Measurements from ENCODE around the gene PRPF19. TPM values are rescaled to one million over a fixed set of nuclear protein-coding genes. Genes with fewer than 3 reads are reported as not detected.

Gene PRPF19
- total and polyA plus RNA-seq, 9 of the 15 experiments (the other 6 are each of a cell fraction or from before 2014, with no cell fraction given), result 9.4 to 212 (median 73.2) TPM

DNA sequence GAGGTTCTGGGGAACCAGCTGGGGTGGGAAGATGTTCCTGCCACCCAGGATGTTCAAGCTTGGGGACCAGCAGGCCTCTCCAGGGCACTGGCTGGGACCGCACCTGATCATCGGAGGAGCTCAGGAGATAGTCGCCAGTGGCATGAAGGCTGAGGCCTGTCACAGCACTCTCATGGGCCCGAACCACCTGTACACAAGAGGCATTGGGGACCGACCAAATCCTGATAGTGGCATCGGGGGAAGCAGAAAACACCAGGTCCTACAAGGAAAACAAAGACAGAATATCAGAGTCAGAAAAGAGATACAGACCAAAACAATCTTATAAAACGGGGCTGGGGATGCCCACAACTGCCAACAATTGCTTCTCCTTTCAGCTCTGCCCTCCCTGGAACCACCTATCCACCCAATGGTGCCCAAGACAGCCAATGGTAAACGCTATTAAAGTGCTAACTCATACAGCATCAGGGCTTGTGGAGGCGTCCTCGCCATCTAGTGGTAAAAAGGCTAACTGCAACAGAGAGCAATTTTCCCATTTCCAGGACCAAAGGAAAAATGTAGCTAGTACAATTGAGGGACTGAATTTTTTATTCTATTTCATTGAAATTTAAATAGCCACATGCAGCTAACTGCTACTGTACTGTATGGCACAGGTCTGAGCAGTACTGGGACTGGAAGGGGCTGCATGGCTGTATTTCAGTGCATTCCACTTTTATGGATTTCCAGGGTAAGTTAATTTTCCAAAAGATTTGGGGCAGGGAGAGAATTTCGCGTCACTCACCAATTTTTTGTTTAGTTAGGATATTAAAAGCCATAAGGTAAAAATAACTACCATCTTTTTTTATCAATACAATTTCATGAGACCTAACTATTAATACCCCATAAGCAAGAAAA, 7.1 kb downstream of the PRPF19 start (continued):
- TF ChIP-seq, protein P1, sequence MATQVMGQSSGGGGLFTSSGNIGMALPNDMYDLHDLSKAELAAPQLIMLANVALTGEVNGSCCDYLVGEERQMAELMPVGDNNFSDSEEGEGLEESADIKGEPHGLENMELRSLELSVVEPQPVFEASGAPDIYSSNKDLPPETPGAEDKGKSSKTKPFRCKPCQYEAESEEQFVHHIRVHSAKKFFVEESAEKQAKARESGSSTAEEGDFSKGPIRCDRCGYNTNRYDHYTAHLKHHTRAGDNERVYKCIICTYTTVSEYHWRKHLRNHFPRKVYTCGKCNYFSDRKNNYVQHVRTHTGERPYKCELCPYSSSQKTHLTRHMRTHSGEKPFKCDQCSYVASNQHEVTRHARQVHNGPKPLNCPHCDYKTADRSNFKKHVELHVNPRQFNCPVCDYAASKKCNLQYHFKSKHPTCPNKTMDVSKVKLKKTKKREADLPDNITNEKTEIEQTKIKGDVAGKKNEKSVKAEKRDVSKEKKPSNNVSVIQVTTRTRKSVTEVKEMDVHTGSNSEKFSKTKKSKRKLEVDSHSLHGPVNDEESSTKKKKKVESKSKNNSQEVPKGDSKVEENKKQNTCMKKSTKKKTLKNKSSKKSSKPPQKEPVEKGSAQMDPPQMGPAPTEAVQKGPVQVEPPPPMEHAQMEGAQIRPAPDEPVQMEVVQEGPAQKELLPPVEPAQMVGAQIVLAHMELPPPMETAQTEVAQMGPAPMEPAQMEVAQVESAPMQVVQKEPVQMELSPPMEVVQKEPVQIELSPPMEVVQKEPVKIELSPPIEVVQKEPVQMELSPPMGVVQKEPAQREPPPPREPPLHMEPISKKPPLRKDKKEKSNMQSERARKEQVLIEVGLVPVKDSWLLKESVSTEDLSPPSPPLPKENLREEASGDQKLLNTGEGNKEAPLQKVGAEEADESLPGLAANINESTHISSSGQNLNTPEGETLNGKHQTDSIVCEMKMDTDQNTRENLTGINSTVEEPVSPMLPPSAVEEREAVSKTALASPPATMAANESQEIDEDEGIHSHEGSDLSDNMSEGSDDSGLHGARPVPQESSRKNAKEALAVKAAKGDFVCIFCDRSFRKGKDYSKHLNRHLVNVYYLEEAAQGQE (IDR thresholded peaks at IDR 0.05; ENCODE audit: borderline replicate concordance), result peak; percentile 74; the same call in 1 of the 2 replicates
- TF ChIP-seq, protein P1 (CRISPR knock-in tag; IDR thresholded peaks at IDR 0.05; ENCODE audit: low read depth), result no peak
- TF ChIP-seq HMGN3 (IDR thresholded peaks at IDR 0.05; ENCODE audit: borderline replicate concordance, extremely low read depth, insufficient read length, low read depth, low read length) (no peak), ILF3 (IDR thresholded peaks at IDR 0.05; ENCODE audit: borderline replicate concordance) (no peak), ZNF780A (CRISPR knock-in tag; IDR thresholded peaks at IDR 0.05) (no peak), ZNF76 (CRISPR knock-in tag; IDR thresholded peaks at IDR 0.05; ENCODE audit: borderline replicate concordance) (no peak), SOX6 (IDR thresholded peaks at IDR 0.05) (no peak), SMAD3 (CRISPR knock-in tag; conservative IDR thresholded peaks at IDR 0.05) (no peak), ZNF589 (CRISPR knock-in tag; IDR thresholded peaks at IDR 0.05; ENCODE audit: low read depth) (no peak), RFX5 (IDR thresholded peaks at IDR 0.05; ENCODE audit: low read depth, low read length) (no peak), TRIM25 (IDR thresholded peaks at IDR 0.05; ENCODE audit: borderline replicate concordance) (no peak)
- TF ChIP-seq, protein P2, sequence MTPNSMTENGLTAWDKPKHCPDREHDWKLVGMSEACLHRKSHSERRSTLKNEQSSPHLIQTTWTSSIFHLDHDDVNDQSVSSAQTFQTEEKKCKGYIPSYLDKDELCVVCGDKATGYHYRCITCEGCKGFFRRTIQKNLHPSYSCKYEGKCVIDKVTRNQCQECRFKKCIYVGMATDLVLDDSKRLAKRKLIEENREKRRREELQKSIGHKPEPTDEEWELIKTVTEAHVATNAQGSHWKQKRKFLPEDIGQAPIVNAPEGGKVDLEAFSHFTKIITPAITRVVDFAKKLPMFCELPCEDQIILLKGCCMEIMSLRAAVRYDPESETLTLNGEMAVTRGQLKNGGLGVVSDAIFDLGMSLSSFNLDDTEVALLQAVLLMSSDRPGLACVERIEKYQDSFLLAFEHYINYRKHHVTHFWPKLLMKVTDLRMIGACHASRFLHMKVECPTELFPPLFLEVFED (CRISPR knock-in tag; conservative IDR thresholded peaks at IDR 0.05), result no peak
- TF ChIP-seq, protein P3, sequence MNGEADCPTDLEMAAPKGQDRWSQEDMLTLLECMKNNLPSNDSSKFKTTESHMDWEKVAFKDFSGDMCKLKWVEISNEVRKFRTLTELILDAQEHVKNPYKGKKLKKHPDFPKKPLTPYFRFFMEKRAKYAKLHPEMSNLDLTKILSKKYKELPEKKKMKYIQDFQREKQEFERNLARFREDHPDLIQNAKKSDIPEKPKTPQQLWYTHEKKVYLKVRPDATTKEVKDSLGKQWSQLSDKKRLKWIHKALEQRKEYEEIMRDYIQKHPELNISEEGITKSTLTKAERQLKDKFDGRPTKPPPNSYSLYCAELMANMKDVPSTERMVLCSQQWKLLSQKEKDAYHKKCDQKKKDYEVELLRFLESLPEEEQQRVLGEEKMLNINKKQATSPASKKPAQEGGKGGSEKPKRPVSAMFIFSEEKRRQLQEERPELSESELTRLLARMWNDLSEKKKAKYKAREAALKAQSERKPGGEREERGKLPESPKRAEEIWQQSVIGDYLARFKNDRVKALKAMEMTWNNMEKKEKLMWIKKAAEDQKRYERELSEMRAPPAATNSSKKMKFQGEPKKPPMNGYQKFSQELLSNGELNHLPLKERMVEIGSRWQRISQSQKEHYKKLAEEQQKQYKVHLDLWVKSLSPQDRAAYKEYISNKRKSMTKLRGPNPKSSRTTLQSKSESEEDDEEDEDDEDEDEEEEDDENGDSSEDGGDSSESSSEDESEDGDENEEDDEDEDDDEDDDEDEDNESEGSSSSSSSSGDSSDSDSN (IDR thresholded peaks at IDR 0.05; ENCODE audit: borderline replicate concordance in 1 of 2, low read depth in 2 of 2, low read length in 2 of 2), result no peak
